ENCODE data around the gene LRCH1. TPM values are rescaled to one million over a fixed set of nuclear protein-coding genes. Genes with fewer than 3 reads are reported as not detected.

Gene LRCH1
- total and polyA plus RNA-seq, 2 donors (not counting 1 experiment from before 2014, with no cell fraction given): 12.0 to 12.4 TPM

GRCh38 chr13:46519182-46519581 is 33.8 kb upstream of the LRCH1 start:
- TF ChIP-seq CTCF (conservative IDR thresholded peaks at IDR 0.05 in 1 of 2, IDR thresholded peaks at IDR 0.05 in 1 of 2; ENCODE audit: low read depth in 1 of 2, low read length in 2 of 2): no peak
- TF ChIP-seq EZH2 (IDR thresholded peaks at IDR 0.05; ENCODE audit: low read length, missing control alignments): no peak
- H3K4me3 ChIP-seq (replicated peaks in 1 of 4; ENCODE audit: control extremely low read depth in 1 of 4, insufficient read depth in 1 of 4, low read depth in 3 of 4, low read length in 4 of 4): no peak overlapping the region
- H3K36me3 ChIP-seq (ENCODE audit: control insufficient read depth, insufficient read depth, low read length): no peaks in the 10 kb centered on the region
- H3K4me2 ChIP-seq (ENCODE audit: extremely low read depth, insufficient read depth, low read length): no peak overlapping the region
- no peaks in the 10 kb centered on the region for H3K9me3 ChIP-seq (ENCODE audit: control insufficient read depth, insufficient read depth, low read depth, low read length)
- no peak overlapping the region for H3K27ac ChIP-seq (ENCODE audit: insufficient read depth, low read length)
- H4K20me1 ChIP-seq (ENCODE audit: control insufficient read depth, extremely low read depth, insufficient read depth, low read length): no peaks in the 10 kb centered on the region
- no peak for DNase-seq (ENCODE audit: low read depth in 2 of 2)
- no peaks in the 10 kb centered on the region for H3K79me2 ChIP-seq (ENCODE audit: control insufficient read depth, insufficient read depth, low read length)
- no peaks in the 10 kb centered on the region for H3K4me1 ChIP-seq (ENCODE audit: control insufficient read depth, extremely low read depth, insufficient read depth, low read length)
- peaks cover 2% of the 10 kb centered on the region for H3K27me3 ChIP-seq (ENCODE audit: control insufficient read depth, insufficient read depth, low read length)
- H3K9ac ChIP-seq (ENCODE audit: insufficient read depth, low read length): no peak overlapping the region
- no peak overlapping the region for H2AFZ ChIP-seq (ENCODE audit: low read length)

GRCh38 chr13:46520166-46520565 is 32.8 kb upstream of the LRCH1 start:
- no peaks in the 10 kb centered on the region for H3K79me2 ChIP-seq (ENCODE audit: control insufficient read depth, insufficient read depth, low read length)
- peaks cover 2% of the 10 kb centered on the region for H3K27me3 ChIP-seq (ENCODE audit: control insufficient read depth, insufficient read depth, low read length)
- no peaks in the 10 kb centered on the region for H3K9me3 ChIP-seq (ENCODE audit: control insufficient read depth, insufficient read depth, low read depth, low read length)
- no peak overlapping the region for H3K9ac ChIP-seq (ENCODE audit: insufficient read depth, low read length)
- no peak overlapping the region for H2AFZ ChIP-seq (ENCODE audit: low read length)
- no peak overlapping the region for H3K4me3 ChIP-seq (replicated peaks in 1 of 4; ENCODE audit: control extremely low read depth in 1 of 4, insufficient read depth in 1 of 4, low read depth in 3 of 4, low read length in 4 of 4)
- DNase-seq (ENCODE audit: low read depth in 2 of 2): no peak
- H3K4me2 ChIP-seq (ENCODE audit: extremely low read depth, insufficient read depth, low read length): no peak overlapping the region
- no peak overlapping the region for H3K27ac ChIP-seq (ENCODE audit: insufficient read depth, low read length)
- H3K36me3 ChIP-seq (ENCODE audit: control insufficient read depth, insufficient read depth, low read length): no peaks in the 10 kb centered on the region
- no peaks in the 10 kb centered on the region for H3K4me1 ChIP-seq (ENCODE audit: control insufficient read depth, extremely low read depth, insufficient read depth, low read length)
- TF ChIP-seq EZH2 (IDR thresholded peaks at IDR 0.05; ENCODE audit: low read length, missing control alignments): no peak
- H4K20me1 ChIP-seq (ENCODE audit: control insufficient read depth, extremely low read depth, insufficient read depth, low read length): no peaks in the 10 kb centered on the region

- no peak overlapping the region for H3K9ac ChIP-seq (ENCODE audit: insufficient read depth, low read length)
- no peaks in the 10 kb centered on the region for H3K9me3 ChIP-seq (ENCODE audit: control insufficient read depth, insufficient read depth, low read depth, low read length)
- peaks cover 8% of the 10 kb centered on the region for H3K27me3 ChIP-seq (ENCODE audit: control insufficient read depth, insufficient read depth, low read length)
- H3K79me2 ChIP-seq (ENCODE audit: control insufficient read depth, insufficient read depth, low read length): no peaks in the 10 kb centered on the region
- H3K4me1 ChIP-seq (ENCODE audit: control insufficient read depth, extremely low read depth, insufficient read depth, low read length): no peaks in the 10 kb centered on the region
- TF ChIP-seq EZH2 (IDR thresholded peaks at IDR 0.05; ENCODE audit: low read length, missing control alignments) (no peak), CTCF (conservative IDR thresholded peaks at IDR 0.05 in 1 of 2, IDR thresholded peaks at IDR 0.05 in 1 of 2; ENCODE audit: low read depth in 1 of 2, low read length in 2 of 2) (no peak)
- no peak for DNase-seq (ENCODE audit: low read depth in 2 of 2)
- no peak overlapping the region for H3K27ac ChIP-seq (ENCODE audit: insufficient read depth, low read length)
- H3K4me3 ChIP-seq (replicated peaks in 1 of 4; ENCODE audit: control extremely low read depth in 1 of 4, insufficient read depth in 1 of 4, low read depth in 3 of 4, low read length in 4 of 4): no peak overlapping the region
- no peaks in the 10 kb centered on the region for H3K36me3 ChIP-seq (ENCODE audit: control insufficient read depth, insufficient read depth, low read length)
- H3K4me2 ChIP-seq (ENCODE audit: extremely low read depth, insufficient read depth, low read length): no peak overlapping the region
- no peaks in the 10 kb centered on the region for H4K20me1 ChIP-seq (ENCODE audit: control insufficient read depth, extremely low read depth, insufficient read depth, low read length)
- H2AFZ ChIP-seq (ENCODE audit: low read length): no peak overlapping the region
Observed at GRCh38 chr13:46521486-46521885, 31.5 kb upstream of the LRCH1 start.

All from fibroblast of lung (primary cell).